GM19452 (cell line): ENCODE measurements around the gene TSHZ2.

Source experiments
- ATAC-seq: cut with Tn5 transposase; IDR thresholded peaks from one replicate; pipeline ENCODE4 v1.9.1; 2021; ENCODE audit not compliant: unreplicated experiment

Gene TSHZ2

DNA sequence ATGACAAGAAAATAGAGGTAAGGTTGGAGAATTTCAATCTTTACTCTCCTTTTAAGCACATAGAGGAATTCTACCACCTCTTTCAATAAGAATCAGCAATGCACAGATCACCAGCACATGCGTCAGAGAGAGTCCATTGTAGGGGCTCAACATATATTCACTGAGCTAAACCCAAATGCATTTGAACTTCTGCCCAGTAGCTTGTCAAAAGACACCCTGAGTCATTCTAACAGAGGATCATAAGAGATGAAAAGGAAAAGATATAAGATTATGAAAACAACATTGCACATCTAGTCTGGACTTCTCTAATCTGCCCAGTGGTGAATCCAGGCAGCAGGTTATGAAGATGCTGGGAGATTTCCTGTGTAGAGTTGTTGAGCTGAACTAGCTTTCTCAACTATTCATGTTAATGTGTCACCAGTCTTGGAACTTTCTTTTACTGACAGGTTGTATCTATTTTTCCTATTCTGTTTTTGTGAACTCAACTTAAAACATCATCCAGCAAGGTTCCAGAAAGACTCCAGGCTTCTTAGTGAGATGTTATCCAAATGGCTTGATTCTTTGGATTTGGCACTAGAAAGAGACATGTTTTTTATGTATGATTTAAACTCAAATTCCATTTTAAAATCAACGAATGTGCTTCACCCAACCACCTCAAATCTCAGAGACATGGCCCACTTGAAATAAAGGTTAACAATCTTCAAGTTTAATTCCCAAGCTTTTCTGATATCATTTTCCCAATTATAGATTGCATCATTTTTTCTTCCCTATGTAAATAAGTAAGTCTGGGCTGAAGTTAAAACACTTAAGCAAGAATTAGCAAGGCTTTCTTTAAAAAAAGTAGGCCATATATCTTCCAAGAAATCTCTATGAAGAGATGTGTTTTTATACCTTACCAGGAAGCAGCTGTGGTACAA lies 89.3 kb downstream of the TSHZ2 start:
- no peak for ATAC-seq

DNA sequence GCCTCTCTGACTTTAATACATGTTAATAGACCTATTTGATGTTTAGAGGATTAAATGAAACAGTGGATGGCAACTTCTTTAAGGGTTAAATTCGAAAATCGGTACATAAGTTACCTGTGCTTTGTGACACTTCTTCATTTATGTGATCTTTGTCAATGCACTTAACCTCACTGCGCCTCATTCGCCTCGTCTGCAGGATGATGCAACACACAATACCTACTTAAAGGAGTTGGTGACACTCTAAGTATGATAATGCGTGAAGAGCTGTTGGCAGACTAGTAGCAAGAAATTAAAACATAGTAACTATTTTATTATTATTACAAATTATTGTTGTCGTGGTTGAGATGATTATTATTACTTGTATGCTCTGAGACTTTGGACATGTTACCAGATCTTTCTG lies 92.8 kb downstream of the TSHZ2 start:
- ATAC-seq, result no peak

DNA sequence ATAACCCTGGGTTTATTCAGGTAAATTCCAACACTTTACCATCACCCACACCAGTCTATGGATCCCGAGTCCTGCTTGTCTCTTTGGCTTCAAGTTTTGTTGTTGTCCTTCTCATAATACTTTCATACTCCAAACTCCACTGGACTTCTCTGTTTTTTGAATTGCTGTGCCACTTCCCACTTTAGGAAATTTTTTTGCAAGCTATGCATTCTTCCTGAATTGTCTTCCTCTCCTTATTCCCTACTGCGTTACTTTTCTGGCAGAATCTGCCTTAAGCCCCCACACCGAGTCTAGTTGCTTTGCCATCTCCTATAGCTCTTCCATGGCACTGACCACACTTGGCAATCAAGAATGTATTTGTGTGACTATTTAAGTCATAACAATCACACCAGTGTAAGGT lies 96.1 kb downstream of the TSHZ2 start:
- no peak for ATAC-seq

DNA sequence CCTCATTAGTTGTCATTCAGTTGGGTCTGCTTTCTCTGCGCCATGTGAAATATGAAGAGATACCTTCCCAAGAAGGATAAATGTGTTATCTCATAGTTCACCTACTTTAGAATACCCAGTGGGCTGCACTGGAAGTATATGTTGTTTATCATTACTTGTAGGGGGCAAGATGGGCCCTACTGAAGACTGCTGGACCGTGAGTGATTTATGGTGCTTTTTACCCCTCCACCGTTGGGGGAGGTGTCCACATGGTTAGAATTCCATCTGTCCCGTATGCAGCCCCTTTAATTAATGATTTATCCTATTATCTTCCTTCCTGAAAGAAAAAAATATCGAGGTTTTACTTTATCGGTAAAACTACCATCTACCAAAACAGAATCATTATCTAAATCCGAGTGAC lies 97.0 kb downstream of the TSHZ2 start:
- ATAC-seq, result no peak

DNA sequence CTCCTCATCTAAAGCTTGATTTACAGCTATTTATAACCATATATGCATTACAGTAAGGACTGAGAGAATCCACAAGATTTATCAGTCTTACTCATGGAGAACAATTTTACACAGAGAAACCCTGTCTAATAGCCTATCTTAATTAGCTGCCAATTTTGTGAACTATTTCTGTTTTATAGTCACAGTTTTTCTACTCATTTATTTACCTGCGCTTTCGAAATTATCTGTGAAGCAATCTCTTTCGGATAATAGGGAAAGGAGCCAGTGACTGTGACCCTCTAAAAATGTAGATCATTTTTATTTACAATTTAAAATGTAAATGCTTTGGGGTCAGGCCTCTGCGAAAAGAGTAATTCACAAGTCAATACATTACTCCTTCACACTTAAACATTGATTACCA lies 98.1 kb downstream of the TSHZ2 start:
- ATAC-seq, result no peak

DNA sequence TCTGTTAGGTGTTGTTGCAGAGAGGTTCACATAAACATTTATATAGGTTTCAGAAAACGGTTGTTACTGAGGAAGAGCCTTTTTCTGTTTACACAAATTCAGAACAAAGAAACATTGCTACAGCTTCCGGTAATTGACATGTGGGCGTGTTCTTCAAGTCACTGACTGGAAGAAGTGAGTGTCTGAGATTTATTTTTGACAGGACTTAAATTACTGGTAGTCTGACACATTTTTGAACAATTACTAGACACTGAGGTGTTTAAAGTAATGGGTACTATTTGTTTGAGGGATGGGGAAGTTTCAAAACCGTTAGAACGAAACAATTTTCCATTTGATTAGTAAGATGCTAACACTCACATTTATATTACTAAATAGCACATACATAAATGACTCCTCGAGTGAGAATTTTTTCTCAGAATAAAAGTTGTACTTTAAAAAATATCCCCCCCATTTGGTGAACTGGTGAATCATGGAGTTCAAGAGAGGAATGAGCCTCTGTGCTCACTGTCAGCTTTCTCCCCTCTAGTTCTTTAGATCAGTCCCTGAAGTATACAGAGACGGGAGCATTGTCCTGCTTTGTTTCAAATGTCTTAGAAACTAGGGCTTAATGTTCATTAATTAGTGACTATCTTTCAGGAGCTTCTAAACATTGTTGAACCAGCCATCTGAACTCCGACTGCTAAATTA lies 98.7 kb downstream of the TSHZ2 start:
- ATAC-seq, result no peak

DNA sequence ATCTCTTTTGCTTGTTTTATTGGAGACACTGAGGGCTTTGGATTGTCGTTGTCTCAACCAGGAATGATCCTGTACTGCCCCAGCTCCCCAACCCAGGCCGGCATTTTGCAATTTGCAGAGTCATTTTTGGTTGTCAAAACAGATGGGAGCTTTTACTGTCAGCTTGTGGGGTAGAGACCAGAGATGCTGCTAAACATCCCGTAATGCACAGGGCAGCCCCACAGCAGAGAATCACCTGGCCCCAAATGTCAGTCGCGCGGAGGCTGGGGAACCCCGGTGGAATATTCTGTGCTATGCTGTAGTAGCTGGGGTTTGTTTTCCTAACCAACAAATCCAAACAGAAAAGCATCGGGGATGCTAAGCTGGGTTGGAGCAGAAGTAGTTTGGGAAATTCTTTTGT lies 99.7 kb downstream of the TSHZ2 start:
- ATAC-seq, result no peak

DNA sequence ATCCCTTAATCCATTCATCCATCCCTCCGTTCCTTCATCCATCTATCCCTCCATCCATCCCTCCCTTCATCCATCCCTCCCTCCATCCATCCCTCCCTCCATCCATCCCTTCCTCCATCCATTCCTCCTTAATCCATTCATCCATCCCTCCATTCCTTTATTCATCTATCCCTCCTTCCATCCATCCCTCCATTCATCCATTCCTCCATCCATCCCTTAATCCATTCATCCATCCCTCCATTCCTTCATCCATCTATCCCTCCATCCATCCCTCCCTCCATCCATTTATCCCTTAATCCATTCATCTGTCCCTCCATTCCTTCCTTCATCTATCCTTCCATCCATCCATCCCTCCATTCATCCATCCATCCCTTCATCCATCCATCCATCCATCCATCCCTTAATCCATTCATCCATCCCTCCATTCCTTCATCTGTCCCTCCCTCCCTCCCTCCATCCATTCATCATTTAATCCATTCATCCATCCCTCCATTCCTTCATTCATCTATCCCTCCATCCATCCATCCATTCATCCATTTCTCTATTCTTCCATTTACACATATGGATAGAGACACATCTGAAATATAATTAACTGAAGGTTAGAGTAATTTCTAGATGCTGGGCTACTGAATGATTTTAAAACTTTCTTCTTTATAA lies 100.9 kb downstream of the TSHZ2 start:
- no peak for ATAC-seq

DNA sequence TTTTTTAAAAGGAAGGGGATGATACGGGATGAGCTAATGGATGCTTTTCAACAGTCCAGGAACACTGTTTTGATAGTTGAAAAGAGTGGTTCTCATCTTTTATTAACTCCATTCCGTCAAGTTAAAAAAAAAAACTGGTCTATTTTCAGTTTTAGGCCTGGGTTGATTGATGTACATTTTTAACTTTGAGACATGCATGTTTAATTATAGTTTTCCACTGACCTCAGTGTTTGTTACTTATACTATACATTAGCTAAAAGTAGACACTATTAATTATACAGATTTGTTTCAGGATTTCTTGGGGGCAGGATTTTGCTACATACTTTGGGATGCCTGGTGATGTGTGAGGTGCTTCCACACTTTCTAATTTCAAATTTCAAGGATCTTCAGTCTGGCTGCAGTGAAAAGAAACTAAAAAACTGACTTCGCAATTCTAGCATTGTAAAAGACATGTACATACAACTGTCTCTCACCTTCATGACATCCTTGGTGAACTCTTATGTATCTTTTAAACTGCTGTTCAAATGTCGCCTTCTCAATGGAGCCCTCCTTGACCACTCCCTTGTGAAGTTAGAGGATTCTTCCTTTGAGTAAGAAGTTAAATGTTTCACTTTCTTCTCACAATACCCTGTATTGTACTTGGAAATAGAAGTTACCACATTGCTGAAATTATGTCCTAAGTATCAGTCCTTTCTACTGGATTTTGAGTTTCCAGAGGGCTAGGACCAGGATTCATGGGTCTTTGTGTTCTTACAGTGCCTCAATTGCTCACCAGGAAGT lies 101.7 kb downstream of the TSHZ2 start:
- no peak for ATAC-seq

DNA sequence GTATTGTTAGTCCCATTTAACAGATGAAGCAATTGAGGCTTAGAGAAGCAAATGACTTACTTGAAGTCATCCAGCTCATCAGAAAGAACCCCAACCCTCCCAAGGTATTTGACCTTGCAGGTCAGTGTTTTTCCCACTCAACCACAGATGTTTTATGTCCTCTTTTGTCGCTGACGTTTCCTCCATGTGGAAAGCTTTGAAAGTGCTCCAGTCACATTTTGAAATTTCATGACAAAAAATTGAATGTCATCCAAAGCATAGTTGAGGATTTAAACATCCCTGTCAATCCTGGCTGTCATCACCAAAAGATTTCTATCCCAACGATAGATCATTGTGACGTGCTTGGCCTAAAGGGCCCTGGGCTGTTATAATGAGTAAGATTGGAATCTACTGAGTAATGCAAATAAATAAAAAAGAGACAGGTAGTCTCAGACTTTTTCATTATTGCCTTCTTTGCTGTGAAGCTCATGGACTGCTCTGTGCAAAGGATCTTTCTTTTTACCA lies 102.7 kb downstream of the TSHZ2 start:
- no peak for ATAC-seq

DNA sequence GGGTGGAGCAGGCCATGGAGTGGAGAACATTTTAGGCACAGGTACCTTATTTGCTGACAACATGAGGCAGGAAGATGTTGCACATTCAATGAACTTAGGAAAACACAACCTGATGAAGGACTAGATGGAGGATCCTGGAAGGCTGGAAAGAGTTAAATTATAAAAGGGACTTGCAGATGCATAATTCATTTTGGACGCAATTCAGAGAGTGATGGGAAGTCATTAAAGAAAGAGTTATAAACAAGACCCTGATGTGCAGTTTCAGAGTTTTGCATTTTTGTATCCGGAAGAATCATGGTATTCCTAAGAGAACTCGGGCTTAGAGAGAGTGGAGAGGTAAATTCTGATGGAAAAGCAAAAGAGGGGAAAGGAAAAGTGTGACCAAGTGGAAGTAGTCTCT lies 104.5 kb downstream of the TSHZ2 start:
- no peak for ATAC-seq

DNA sequence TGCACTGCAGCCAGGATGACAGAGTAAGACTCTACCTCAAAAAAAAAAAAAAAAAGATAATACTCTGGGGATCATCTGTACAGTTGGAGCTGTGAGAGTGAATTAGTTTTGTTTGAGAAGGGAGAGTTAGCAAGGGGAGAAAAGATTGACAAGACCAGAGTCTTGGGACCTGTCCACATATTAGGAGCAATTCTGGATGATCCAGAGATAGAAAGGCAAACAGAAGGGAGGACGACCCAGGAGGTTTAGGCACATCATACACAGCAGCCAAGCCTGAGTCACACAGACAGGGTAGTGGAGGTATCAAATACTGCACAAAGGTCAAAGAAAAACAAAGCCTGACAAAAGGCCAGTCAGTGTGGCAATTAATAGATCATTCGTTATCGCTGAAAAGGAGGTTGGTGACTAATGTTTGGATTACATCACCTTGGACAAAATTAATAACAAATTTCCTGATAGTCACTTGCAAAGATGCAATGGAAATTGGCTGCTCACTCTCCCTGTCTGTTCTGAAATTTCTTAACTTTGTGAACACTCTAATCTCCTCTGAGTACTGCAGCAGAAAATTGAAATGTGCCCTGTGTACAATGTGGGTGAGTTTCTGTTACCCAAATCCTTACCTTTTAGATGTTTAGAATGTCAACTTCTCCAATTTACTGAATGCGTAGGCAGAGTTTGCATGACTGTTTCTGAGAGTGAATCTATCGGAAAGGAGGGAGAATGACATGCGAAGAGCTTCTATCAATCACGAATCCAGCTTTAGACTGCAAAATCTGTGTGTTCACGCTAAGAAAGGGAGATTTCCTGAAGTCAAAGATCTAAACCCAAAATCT lies 105.4 kb downstream of the TSHZ2 start:
- no peak for ATAC-seq

DNA sequence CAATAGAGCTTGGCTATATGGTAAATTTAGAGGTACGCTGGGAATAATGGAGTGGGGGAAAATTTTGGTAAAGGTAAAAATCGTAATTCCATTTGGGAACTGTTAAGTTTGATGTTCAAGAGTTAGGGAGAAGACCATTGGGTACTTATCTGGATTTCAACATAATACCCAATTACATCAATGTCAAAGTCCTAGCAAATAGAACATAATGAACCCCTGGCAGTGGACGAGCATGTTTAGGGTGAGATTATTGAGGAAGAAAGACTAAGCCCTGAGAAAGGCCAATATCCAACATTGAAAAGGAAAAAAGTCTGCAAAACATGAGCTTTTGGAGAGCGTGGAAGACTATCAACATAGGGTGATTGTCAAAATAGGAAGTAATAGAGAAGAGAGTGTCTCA lies 106.6 kb downstream of the TSHZ2 start:
- ATAC-seq, result no peak

DNA sequence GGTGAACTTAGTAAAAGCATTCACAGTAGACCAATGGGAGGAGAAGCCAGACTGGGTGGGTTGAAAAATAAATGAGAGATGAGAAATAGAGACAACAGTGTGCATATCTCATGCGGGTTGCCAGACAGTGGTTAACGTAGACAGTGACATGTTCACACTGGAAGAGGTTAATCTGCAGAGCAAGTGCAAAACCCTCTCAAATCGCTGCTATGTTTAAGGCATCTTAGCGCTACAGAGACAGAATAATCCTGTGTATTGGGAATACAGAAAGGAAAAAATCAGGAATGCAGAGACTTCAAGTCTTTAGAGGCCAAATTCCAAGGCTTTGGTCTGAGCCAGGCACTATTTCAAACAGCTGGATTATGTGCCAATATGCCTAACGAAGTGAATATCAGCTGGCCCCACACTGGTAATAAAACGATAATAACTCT lies 107.1 kb downstream of the TSHZ2 start:
- no peak for ATAC-seq

DNA sequence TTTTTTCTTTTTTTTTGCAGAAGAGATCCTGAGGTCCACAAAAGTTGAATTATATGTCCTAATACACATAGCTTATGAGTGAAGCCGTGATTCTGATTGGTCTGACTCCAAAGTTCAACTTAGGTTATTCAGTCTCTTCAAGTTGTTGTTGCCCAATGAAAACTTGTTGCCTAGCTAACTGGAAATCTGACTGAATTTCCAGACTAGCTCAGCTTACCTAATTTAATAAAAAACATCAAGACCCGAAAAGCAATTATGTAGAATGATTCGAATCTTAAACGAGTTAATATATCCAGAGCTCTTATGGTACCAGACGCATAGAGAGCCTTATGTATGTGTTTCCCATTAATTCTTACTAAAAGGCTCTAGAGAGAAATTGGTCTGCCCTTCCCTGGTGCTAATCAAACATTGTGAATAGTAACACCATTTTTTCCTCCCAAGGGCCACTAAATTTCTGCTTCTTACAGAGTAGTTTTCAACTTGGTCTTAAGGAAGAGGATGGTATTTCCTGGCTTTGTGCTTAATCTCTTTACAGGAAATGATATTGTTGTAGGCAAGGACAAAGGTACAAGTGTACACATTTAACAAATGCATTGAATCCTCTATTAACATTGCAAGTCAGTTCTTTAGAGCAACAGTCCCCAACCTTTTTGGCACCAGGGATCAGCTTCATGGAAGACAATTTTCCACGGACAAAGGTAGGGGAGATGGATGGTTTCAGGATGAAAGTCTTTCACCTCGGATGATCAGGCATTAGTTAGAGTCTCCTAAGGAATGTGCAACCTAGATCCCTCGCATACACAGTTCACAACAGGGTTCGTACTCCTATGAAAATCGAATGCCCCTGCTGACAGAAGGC lies 107.9 kb downstream of the TSHZ2 start:
- ATAC-seq, result no peak

DNA sequence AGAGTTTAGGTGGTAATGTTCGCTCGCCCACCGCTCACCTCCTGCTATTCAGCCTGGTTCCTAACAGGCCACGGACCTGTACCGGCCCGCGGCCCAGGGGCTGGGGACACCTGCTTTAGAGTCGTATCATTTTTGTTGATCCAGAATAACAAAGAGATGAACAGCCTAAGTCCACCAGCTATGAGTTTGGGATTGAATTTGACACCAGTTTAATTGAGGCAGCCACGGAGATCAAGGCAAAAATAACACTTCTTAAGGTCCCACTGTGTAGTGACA lies 108.5 kb downstream of the TSHZ2 start:
- no peak for ATAC-seq

DNA sequence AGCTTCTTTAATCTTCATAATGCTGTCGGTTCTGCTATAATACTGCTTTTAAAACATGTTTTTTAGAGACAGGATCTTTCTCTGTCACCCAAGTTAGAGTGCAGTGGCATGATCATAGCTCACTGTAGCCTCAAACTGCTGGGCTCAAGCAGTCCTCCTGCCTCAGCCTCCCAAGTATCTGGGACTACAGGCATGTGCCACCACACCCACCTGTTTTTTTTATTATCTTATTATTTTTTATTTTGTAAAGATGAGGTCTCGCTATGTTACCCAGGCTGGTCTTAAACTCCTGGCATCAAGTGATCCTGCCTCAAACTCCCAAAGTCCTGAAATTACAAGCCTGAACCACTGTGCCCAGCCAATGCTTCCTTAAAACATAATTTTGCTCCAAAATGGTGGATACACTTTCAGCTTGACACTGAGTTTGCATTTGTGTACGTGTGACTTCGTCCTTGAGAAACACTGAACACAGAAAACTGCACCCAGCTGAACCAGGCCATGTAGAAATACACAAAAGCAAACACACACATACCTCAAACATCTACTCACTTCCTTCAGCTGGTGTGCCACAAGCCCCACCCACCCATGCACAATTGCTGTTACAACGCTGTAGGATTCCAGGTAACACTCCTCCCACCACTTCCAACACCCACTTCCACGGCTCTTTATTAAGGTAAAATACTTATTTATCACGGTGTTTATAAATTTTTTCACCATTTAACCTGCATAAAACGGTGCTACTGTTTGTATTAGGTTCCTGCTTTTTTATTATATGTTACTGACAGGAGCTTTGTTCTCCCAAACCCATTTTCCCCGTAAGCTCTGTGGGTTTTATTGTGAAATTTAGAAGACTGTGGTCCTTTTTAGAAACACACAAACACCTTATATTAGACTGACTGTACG lies 109.1 kb downstream of the TSHZ2 start:
- no peak for ATAC-seq
